SU-DHL-6 (cell line): Measurements from ENCODE around the gene NLGN1.

Source experiments
- H2AFZ ChIP-seq: fragments of 200-600 bp; sonication (generic); 2 replicates; pipeline ENCODE4 v1.6.1; 2014; ENCODE audit warnings: low read depth, mild to moderate bottlenecking, moderate library complexity, mixed read lengths, antibody characterized with exemption, low read length; ENCODE audit not compliant: severe bottlenecking
- H3F3A ChIP-seq: fragments of 200-600 bp; shearing (Covaris generic); 2 replicates; pipeline ENCODE4 v1.6.0; 2016; ENCODE audit warnings: antibody characterized with exemption, mild to moderate bottlenecking; ENCODE audit not compliant: insufficient read depth
- H3K27ac ChIP-seq: fragments of 200-600 bp; sonication (generic); 2 replicates; pipeline ENCODE4 v1.5.1; 2016; ENCODE audit warnings: low read depth, mild to moderate bottlenecking, low read length, moderate library complexity, mixed read lengths
- H3K27me3 ChIP-seq: fragments of 200-600 bp; sonication (generic), shearing (Covaris generic); 2 replicates; pipeline ENCODE4 v1.6.0; 2014; ENCODE audit warnings: mild to moderate bottlenecking, low read length
- H3K36me3 ChIP-seq: fragments of 200-600 bp; sonication (generic); 2 replicates; pipeline ENCODE4 v1.6.1; 2014; ENCODE audit warnings: mild to moderate bottlenecking, low read length, mixed read lengths
- H3K4me2 ChIP-seq: fragments of 300-600, 200-600 bp; shearing (Covaris generic), sonication (generic); 2 replicates; pipeline ENCODE4 v1.6.0; 2014; ENCODE audit warnings: low read length, low read depth, mild to moderate bottlenecking; ENCODE audit not compliant: poor library complexity, severe bottlenecking
- H3K4me3 ChIP-seq: fragments of 200-600 bp; sonication (generic); 2 replicates; pipeline ENCODE4 v1.5.1; 2014; ENCODE audit warnings: antibody characterized with exemption, low read length, mild to moderate bottlenecking, mixed read lengths; ENCODE audit not compliant: insufficient read depth, poor library complexity, severe bottlenecking
- H3K79me2 ChIP-seq: fragments of 200-600 bp; sonication (generic); 2 replicates; pipeline ENCODE4 v1.6.1; 2014; ENCODE audit warnings: mild to moderate bottlenecking, low read length, moderate library complexity; ENCODE audit not compliant: insufficient read depth
- H3K9ac ChIP-seq: fragments of 200-600 bp; sonication (generic); 2 replicates; pipeline ENCODE4 v1.7.0; 2014; ENCODE audit warnings: mild to moderate bottlenecking, low read length
- H3K9me2 ChIP-seq: fragments of 200-600 bp; sonication (generic); replicated peaks from 2 replicates; pipeline ENCODE4 v1.6.1; 2014; ENCODE audit warnings: low read length; ENCODE audit not compliant: insufficient read depth
- H3K9me3 ChIP-seq: fragments of 200-600 bp; sonication (generic); 2 replicates; pipeline ENCODE4 v1.6.1; 2014; ENCODE audit warnings: low read length, mixed read lengths; ENCODE audit not compliant: insufficient read depth
- H4K20me1 ChIP-seq: fragments of 200-600 bp; sonication (generic); 2 replicates; pipeline ENCODE4 v1.6.1; 2014; ENCODE audit warnings: low read depth, mild to moderate bottlenecking, antibody characterized with exemption, low read length, moderate library complexity, mixed read lengths
- CTCF ChIP-seq: fragments of 200-600 bp; sonication (generic); IDR thresholded peaks from one replicate; pipeline ENCODE4 v1.5.1; 2017; ENCODE audit warnings: antibody characterized with exemption, mild to moderate bottlenecking, low read length, moderate library complexity; ENCODE audit not compliant: insufficient read depth, poor library complexity, severe bottlenecking
- EZH2phosphoT487 ChIP-seq: fragments of 200-600 bp; sonication (generic), shearing (Covaris generic); conservative IDR thresholded peaks from 2 replicates; pipeline ENCODE4 v1.6.1; 2018; ENCODE audit warnings: mild to moderate bottlenecking, antibody characterized with exemption, low read length, moderate library complexity, mixed read lengths

The NLGN1 gene

DNA sequence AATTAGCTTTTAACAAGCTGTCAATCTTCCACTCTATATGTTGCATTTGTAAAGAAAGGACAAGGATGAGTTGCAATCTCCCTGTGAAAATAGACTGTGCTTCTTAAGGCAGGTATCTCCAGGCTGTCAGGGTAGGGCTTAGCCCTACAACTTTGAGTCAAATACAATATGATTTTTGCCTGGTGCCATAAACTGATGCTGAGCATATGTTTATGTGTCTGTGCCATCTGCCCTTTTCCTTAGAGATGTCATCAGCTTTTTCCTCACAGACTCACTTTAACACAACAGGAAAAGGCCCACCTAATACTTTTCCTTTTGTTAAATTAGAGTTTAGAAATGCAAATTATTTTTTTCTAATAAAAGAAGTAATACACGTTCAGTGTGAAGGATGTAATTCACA, 548.3 kb downstream of the NLGN1 start:
- H3F3A ChIP-seq: no peaks in the 10 kb centered on the region
- no peaks in the 10 kb centered on the region for H3K36me3 ChIP-seq
- H3K9me2 ChIP-seq: no peaks in the 10 kb centered on the region
- H3K9ac ChIP-seq: no peak overlapping the region
- H3K4me2 ChIP-seq: no peak overlapping the region
- H3K79me2 ChIP-seq: no peaks in the 10 kb centered on the region
- no peak overlapping the region for H3K4me3 ChIP-seq
- H3K9me3 ChIP-seq: no peaks in the 10 kb centered on the region
- no peak overlapping the region for H2AFZ ChIP-seq
- H4K20me1 ChIP-seq: no peaks in the 10 kb centered on the region
- H3K27me3 ChIP-seq: no peaks in the 10 kb centered on the region
- TF ChIP-seq CTCF: no peak
- no peak for TF ChIP-seq EZH2phosphoT487
- H3K27ac ChIP-seq: no peak overlapping the region

DNA sequence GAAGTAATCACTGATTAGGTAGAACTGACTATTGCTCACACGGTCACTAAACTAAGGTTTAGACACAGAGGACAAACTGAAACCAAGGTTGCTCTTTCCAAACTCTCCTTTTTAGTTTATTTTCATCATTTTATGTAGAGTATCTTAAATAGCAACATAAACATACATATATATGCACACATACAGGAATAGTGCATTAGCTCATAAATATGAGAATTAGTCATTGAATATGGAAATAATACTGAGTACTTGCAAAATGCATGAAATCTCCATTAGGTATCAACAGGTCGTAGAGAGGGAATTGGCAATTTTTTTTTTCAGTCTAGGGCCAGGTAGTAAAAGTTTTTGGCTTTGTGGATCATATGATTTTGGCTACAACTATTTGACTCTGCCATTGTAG, 557.1 kb downstream of the NLGN1 start:
- Histone ChIP-seq H3K27ac (no peak overlapping the region), H3K9ac (no peak overlapping the region), H3K27me3 (no peaks in the 10 kb centered on the region), H2AFZ (no peak overlapping the region), H4K20me1 (no peaks in the 10 kb centered on the region), H3K4me2 (no peak overlapping the region), H3K9me2 (no peaks in the 10 kb centered on the region), H3K79me2 (no peaks in the 10 kb centered on the region), H3K36me3 (no peaks in the 10 kb centered on the region), H3K9me3 (no peaks in the 10 kb centered on the region), H3K4me3 (no peak overlapping the region), H3F3A (no peaks in the 10 kb centered on the region)
- no peak for TF ChIP-seq EZH2phosphoT487
- TF ChIP-seq CTCF: no peak

DNA sequence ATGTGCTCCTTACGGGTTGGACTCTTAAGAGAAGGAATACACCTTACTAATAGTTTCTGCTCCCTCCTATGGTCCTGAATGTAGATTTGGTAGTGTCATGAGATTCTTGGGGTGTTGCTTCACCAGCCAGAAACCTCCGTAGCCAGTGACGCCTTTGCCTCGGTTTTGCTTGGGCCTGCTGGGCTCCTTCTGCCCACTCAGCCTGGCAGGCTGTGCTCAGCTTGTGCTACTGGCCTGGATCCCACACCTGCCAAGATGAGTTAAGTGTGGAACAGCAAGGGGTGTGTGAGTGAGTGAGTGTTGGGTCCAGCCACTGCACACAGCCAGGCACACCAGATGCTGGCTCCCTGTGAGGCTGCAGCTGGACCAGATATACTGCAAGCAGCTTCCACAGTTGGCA, 560.1 kb downstream of the NLGN1 start:
- H3K27me3 ChIP-seq: no peaks in the 10 kb centered on the region
- H3K9me2 ChIP-seq: no peaks in the 10 kb centered on the region
- no peaks in the 10 kb centered on the region for H3F3A ChIP-seq

More for the DNA sequence above, 560.1 kb downstream of the NLGN1 start:
- H3K9ac ChIP-seq: no peak overlapping the region
- H3K79me2 ChIP-seq: no peaks in the 10 kb centered on the region
- TF ChIP-seq EZH2phosphoT487 (no peak), CTCF (no peak)
- H3K27ac ChIP-seq: no peak overlapping the region
- no peaks in the 10 kb centered on the region for H3K9me3 ChIP-seq
- no peak overlapping the region for H3K4me2 ChIP-seq
- no peak overlapping the region for H3K4me3 ChIP-seq
- no peak overlapping the region for H2AFZ ChIP-seq
- no peaks in the 10 kb centered on the region for H4K20me1 ChIP-seq
- H3K36me3 ChIP-seq: no peaks in the 10 kb centered on the region
